ENCODE measurements around the gene DTNBP1. TPM values are rescaled to one million over a fixed set of nuclear protein-coding genes. Genes with fewer than 3 reads are reported as not detected.
"Not testable (repeated sequence)": the region's sequence is repeated elsewhere in the genome, so short reads cannot be mapped to it uniquely, and the experiment has no call there.

Gene DTNBP1
- total and polyA plus RNA-seq, 2 donors (not counting 1 experiment from before 2014, with no cell fraction given), result 9.9 to 13.6 TPM

DNA sequence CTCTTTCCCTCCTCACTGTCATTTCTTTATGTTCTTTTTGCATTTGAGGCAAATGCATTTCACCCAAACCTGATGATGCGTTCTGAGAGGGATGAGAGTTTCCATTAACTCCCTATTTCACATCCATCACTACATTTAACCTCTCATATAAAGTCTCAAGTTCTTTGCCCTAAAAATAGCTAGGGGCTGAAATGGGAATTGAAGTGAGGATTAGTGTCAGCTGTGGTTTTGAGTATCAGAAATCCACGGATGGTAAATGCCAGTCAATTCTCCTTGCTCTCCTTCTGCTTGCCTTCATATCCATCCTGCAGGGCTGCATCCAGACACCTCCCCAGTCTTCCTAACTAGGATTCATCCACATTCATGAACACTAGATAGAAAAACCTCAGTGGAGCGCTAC lies 10.0 kb upstream of the DTNBP1 start:
- no peaks in the 10 kb centered on the region for H3K36me3 ChIP-seq (ENCODE audit: control insufficient read depth, insufficient read depth, low read length)
- peaks cover 12% of the 10 kb centered on the region for H3K27me3 ChIP-seq (ENCODE audit: control insufficient read depth, insufficient read depth, low read length)
- no peak for DNase-seq (ENCODE audit: low read depth in 2 of 2)
- H3K79me2 ChIP-seq (ENCODE audit: control insufficient read depth, insufficient read depth, low read length), result no peaks in the 10 kb centered on the region
- TF ChIP-seq, protein P1, sequence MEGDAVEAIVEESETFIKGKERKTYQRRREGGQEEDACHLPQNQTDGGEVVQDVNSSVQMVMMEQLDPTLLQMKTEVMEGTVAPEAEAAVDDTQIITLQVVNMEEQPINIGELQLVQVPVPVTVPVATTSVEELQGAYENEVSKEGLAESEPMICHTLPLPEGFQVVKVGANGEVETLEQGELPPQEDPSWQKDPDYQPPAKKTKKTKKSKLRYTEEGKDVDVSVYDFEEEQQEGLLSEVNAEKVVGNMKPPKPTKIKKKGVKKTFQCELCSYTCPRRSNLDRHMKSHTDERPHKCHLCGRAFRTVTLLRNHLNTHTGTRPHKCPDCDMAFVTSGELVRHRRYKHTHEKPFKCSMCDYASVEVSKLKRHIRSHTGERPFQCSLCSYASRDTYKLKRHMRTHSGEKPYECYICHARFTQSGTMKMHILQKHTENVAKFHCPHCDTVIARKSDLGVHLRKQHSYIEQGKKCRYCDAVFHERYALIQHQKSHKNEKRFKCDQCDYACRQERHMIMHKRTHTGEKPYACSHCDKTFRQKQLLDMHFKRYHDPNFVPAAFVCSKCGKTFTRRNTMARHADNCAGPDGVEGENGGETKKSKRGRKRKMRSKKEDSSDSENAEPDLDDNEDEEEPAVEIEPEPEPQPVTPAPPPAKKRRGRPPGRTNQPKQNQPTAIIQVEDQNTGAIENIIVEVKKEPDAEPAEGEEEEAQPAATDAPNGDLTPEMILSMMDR (conservative IDR thresholded peaks at IDR 0.05 in 1 of 2, IDR thresholded peaks at IDR 0.05 in 1 of 2; ENCODE audit: low read depth in 1 of 2, low read length in 2 of 2), result no peak
- TF ChIP-seq EZH2 (IDR thresholded peaks at IDR 0.05; ENCODE audit: low read length, missing control alignments), result no peak
- no peak overlapping the region for H3K4me3 ChIP-seq (replicated peaks in 1 of 4; ENCODE audit: control extremely low read depth in 1 of 4, insufficient read depth in 1 of 4, low read depth in 3 of 4, low read length in 4 of 4)
- H3K4me2 ChIP-seq (ENCODE audit: extremely low read depth, insufficient read depth, low read length), result no peak overlapping the region
- H2AFZ ChIP-seq (ENCODE audit: low read length), result no peak overlapping the region
- H3K27ac ChIP-seq (ENCODE audit: insufficient read depth, low read length), result no peak overlapping the region
- H3K4me1 ChIP-seq (ENCODE audit: control insufficient read depth, extremely low read depth, insufficient read depth, low read length), result no peaks in the 10 kb centered on the region
- H4K20me1 ChIP-seq (ENCODE audit: control insufficient read depth, extremely low read depth, insufficient read depth, low read length), result no peaks in the 10 kb centered on the region
- no peak overlapping the region for H3K9ac ChIP-seq (ENCODE audit: insufficient read depth, low read length)
- H3K9me3 ChIP-seq (ENCODE audit: control insufficient read depth, insufficient read depth, low read depth, low read length), result no peaks in the 10 kb centered on the region

- TF ChIP-seq EZH2 (IDR thresholded peaks at IDR 0.05; ENCODE audit: low read length, missing control alignments), result peak; percentile 39
- TF ChIP-seq, protein P1 (conservative IDR thresholded peaks at IDR 0.05 in 1 of 2, IDR thresholded peaks at IDR 0.05 in 1 of 2; ENCODE audit: low read depth in 1 of 2, low read length in 2 of 2), result no peak
- Histone ChIP-seq H3K9ac (ENCODE audit: insufficient read depth, low read length) (no peak overlapping the region), H3K4me1 (ENCODE audit: control insufficient read depth, extremely low read depth, insufficient read depth, low read length) (no peaks in the 10 kb centered on the region), H3K36me3 (ENCODE audit: control insufficient read depth, insufficient read depth, low read length) (no peaks in the 10 kb centered on the region), H3K4me2 (ENCODE audit: extremely low read depth, insufficient read depth, low read length) (no peak overlapping the region), H3K4me3 (replicated peaks in 1 of 4; ENCODE audit: control extremely low read depth in 1 of 4, insufficient read depth in 1 of 4, low read depth in 3 of 4, low read length in 4 of 4) (no peak overlapping the region), H3K27ac (ENCODE audit: insufficient read depth, low read length) (no peak overlapping the region), H3K27me3 (ENCODE audit: control insufficient read depth, insufficient read depth, low read length) (peaks cover 12% of the 10 kb centered on the region), H4K20me1 (ENCODE audit: control insufficient read depth, extremely low read depth, insufficient read depth, low read length) (no peaks in the 10 kb centered on the region), H2AFZ (ENCODE audit: low read length) (no peak overlapping the region), H3K9me3 (ENCODE audit: control insufficient read depth, insufficient read depth, low read depth, low read length) (no peaks in the 10 kb centered on the region), H3K79me2 (ENCODE audit: control insufficient read depth, insufficient read depth, low read length) (no peaks in the 10 kb centered on the region)
- DNase-seq (ENCODE audit: low read depth in 2 of 2), result no peak
Measured at GRCh38 chr6:15672291-15672690, 9.5 kb upstream of the DTNBP1 start.

DNA sequence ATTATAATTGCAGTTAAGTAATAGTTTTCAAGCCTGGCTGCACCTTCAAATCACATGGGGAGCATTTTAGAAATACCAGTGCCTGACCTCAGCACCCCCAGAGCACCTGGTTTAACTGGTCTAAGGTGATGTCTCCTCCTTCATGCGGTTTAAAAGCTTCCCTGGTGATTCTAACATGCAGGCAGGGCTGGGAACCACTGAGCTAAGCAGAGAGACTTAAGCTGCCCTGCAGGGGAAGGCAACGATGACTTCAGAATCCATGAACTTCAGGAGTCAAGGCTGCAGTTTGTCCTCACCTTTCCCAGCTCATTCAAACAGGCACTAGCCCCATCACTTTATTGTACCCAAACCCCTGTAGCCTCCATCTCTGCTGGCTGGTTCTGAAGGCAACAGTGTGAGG lies 6.1 kb upstream of the DTNBP1 start:
- peaks cover 12% of the 10 kb centered on the region for H3K27me3 ChIP-seq (ENCODE audit: control insufficient read depth, insufficient read depth, low read length)
- no peaks in the 10 kb centered on the region for H4K20me1 ChIP-seq (ENCODE audit: control insufficient read depth, extremely low read depth, insufficient read depth, low read length)
- no peak for DNase-seq (ENCODE audit: low read depth in 2 of 2)
- no peak overlapping the region for H3K9ac ChIP-seq (ENCODE audit: insufficient read depth, low read length)
- H3K4me1 ChIP-seq (ENCODE audit: control insufficient read depth, extremely low read depth, insufficient read depth, low read length), result no peaks in the 10 kb centered on the region
- no peaks in the 10 kb centered on the region for H3K36me3 ChIP-seq (ENCODE audit: control insufficient read depth, insufficient read depth, low read length)
- H3K79me2 ChIP-seq (ENCODE audit: control insufficient read depth, insufficient read depth, low read length), result no peaks in the 10 kb centered on the region
- no peaks in the 10 kb centered on the region for H3K9me3 ChIP-seq (ENCODE audit: control insufficient read depth, insufficient read depth, low read depth, low read length)
- no peak overlapping the region for H3K4me2 ChIP-seq (ENCODE audit: extremely low read depth, insufficient read depth, low read length)
- no peak overlapping the region for H3K27ac ChIP-seq (ENCODE audit: insufficient read depth, low read length)
- H2AFZ ChIP-seq (ENCODE audit: low read length), result no peak overlapping the region
- no peak overlapping the region for H3K4me3 ChIP-seq (replicated peaks in 1 of 4; ENCODE audit: control extremely low read depth in 1 of 4, insufficient read depth in 1 of 4, low read depth in 3 of 4, low read length in 4 of 4)
- no peak for TF ChIP-seq EZH2 (IDR thresholded peaks at IDR 0.05; ENCODE audit: low read length, missing control alignments)
- TF ChIP-seq, protein P1 (conservative IDR thresholded peaks at IDR 0.05 in 1 of 2, IDR thresholded peaks at IDR 0.05 in 1 of 2; ENCODE audit: low read depth in 1 of 2, low read length in 2 of 2), result no peak

- not testable (repeated sequence) for H3K79me2 ChIP-seq (ENCODE audit: control insufficient read depth, insufficient read depth, low read length); H3K4me2 ChIP-seq (ENCODE audit: extremely low read depth, insufficient read depth, low read length); H3K36me3 ChIP-seq (ENCODE audit: control insufficient read depth, insufficient read depth, low read length); H3K9me3 ChIP-seq (ENCODE audit: control insufficient read depth, insufficient read depth, low read depth, low read length); H2AFZ ChIP-seq (ENCODE audit: low read length); H4K20me1 ChIP-seq (ENCODE audit: control insufficient read depth, extremely low read depth, insufficient read depth, low read length); H3K4me3 ChIP-seq (replicated peaks in 1 of 4; ENCODE audit: control extremely low read depth in 1 of 4, insufficient read depth in 1 of 4, low read depth in 3 of 4, low read length in 4 of 4); H3K27ac ChIP-seq (ENCODE audit: insufficient read depth, low read length); H3K9ac ChIP-seq (ENCODE audit: insufficient read depth, low read length); DNase-seq (ENCODE audit: low read depth in 2 of 2); H3K4me1 ChIP-seq (ENCODE audit: control insufficient read depth, extremely low read depth, insufficient read depth, low read length)
- peaks cover 11% of the 10 kb centered on the region for H3K27me3 ChIP-seq (ENCODE audit: control insufficient read depth, insufficient read depth, low read length)
Measured at GRCh38 chr6:15666896-15667295, 4.1 kb upstream of the DTNBP1 start.
